ENCODE measurements around the gene UBE2N.
A peak's percentile ranks its signal among the peaks of the same experiment; 100 is the strongest.

GRCh38 chr12:93419388-93420034 is 22.2 kb downstream of the UBE2N start:
- TF ChIP-seq CTCF (IDR thresholded peaks at IDR 0.05): peak; percentile 73
- no peak for TF ChIP-seq EZH2 (IDR thresholded peaks at IDR 0.05)
